ENCODE results near the gene XIRP1.

- no peak for TF ChIP-seq CTCF (conservative IDR thresholded peaks at IDR 0.05)
- no peak for TF ChIP-seq ZFX (IDR thresholded peaks at IDR 0.05)
Observed at GRCh38 chr3:39185959-39186691, 6.3 kb downstream of the XIRP1 start.
